T-cell (primary cell): Measurements from ENCODE around the gene TMSB15C. TPM values are rescaled to one million over a fixed set of nuclear protein-coding genes. Genes with fewer than 3 reads are reported as not detected.
"Not testable (repeated sequence)": the region's sequence is repeated elsewhere in the genome, so short reads cannot be mapped to it uniquely, and the experiment has no call there.

Source experiments
- ATAC-seq, 4 experiments: fragments of 200-7000 bp in 3 of 4; fragments of 150-1000 bp in 1 of 4; cut with Tn5 transposase; replicated peaks in 1 of 4; 1 replicate in 3 of 4; 2 replicates in 1 of 4; pipeline ENCODE4 v1.10.0; 2021; ENCODE audit warnings: moderate library complexity in 3 of 4, mild to moderate bottlenecking in 2 of 4, moderate number of reproducible peaks in 1 of 4
- CTCF ChIA-PET, 2 donors: fragments of 300-600 bp; sonication (Branson Sonifier 250); formaldehyde crosslinking; loops; one replicate each; lab custom pipeline; 2022; ENCODE audit warnings: antibody characterized with exemption in 2 of 2; lab: Charles Lee
- POLR2A ChIA-PET, 2 donors: fragments of 300-600 bp; sonication (Branson Sonifier 250); formaldehyde crosslinking; loops; one replicate each; lab custom pipeline; 2022; ENCODE audit warnings: antibody characterized with exemption in 2 of 2; lab: Charles Lee
- DNase-seq, 35 experiments: peaks; one replicate each; pipeline versions ENCODE4 v3.0.0 to v3.0.0-alpha.2; 2013 to 2023
- H3K27ac ChIP-seq: one replicate; pipeline ENCODE4 v1.5.1; 2013; ENCODE audit warnings: low read length
- H3K27me3 ChIP-seq, 2 experiments: replicated peaks in 1 of 2; 1 replicate in 1 of 2; 2 replicates in 1 of 2; pipeline versions ENCODE4 v1.6.1 to v1.7.0; 2013; ENCODE audit warnings: low read length in 1 of 2, mixed read lengths in 1 of 2; ENCODE audit not compliant: control insufficient read depth in 2 of 2, insufficient read depth in 2 of 2; ENCODE audit errors: extremely low read depth in 1 of 2
- H3K36me3 ChIP-seq, 2 donors: 1 replicate in 1 of 2; 2 replicates in 1 of 2; pipeline versions ENCODE4 v1.6.1 to v1.7.0; 2013; ENCODE audit warnings: low read length in 1 of 2; ENCODE audit not compliant: control insufficient read depth in 2 of 2, insufficient read depth in 1 of 2; ENCODE audit errors: extremely low read depth in 1 of 2
- H3K4me1 ChIP-seq, 2 experiments: 1 replicate in 1 of 2; 2 replicates in 1 of 2; pipeline versions ENCODE4 v1.6.1 to v1.7.0; 2013; ENCODE audit warnings: low read length in 2 of 2, mixed read lengths in 1 of 2; ENCODE audit not compliant: insufficient read depth in 2 of 2, control insufficient read depth in 1 of 2; ENCODE audit errors: extremely low read depth in 1 of 2
- H3K4me3 ChIP-seq, 2 donors: 1 replicate in 1 of 2; 2 replicates in 1 of 2; pipeline versions ENCODE4 v1.5.1 to v1.7.0; 2013; ENCODE audit warnings: mild to moderate bottlenecking in 2 of 2, low read length in 1 of 2, moderate library complexity in 1 of 2; ENCODE audit not compliant: control insufficient read depth in 1 of 2; ENCODE audit errors: extremely low read depth in 1 of 2
- H3K9me3 ChIP-seq: 2 replicates; pipeline ENCODE4 v1.7.0; 2013
- H3K27ac Mint-ChIP-seq, 2 donors: one replicate each; pipeline ENCODE4 v1.8.0; 2020 to 2021; ENCODE audit warnings: mild to moderate bottlenecking in 2 of 2, mixed read lengths in 2 of 2
- H3K27me3 Mint-ChIP-seq, 2 donors: one replicate each; pipeline ENCODE4 v1.8.0; 2021 to 2022; ENCODE audit warnings: mixed read lengths in 2 of 2
- H3K36me3 Mint-ChIP-seq: one replicate; pipeline ENCODE4 v1.8.0; 2021; ENCODE audit warnings: mixed read lengths
- H3K4me1 Mint-ChIP-seq, 3 donors: one replicate each; pipeline ENCODE4 v1.8.0; 2020 to 2022; ENCODE audit warnings: mixed read lengths in 3 of 3, mild to moderate bottlenecking in 1 of 3
- H3K4me3 Mint-ChIP-seq, 3 donors: one replicate each; pipeline ENCODE4 v1.8.0; 2020 to 2022; ENCODE audit warnings: mild to moderate bottlenecking in 3 of 3, mixed read lengths in 3 of 3, moderate library complexity in 3 of 3
- H3K9me3 Mint-ChIP-seq, 3 donors: one replicate each; pipeline ENCODE4 v1.8.0; 2020 to 2022; ENCODE audit warnings: mixed read lengths in 3 of 3
- whole genome bisulfite sequencing: methylation state at CpG from one replicate; pipeline ENCODE4 v1.1.5; 2013; ENCODE audit warnings: missing lambda C conversion rate; ENCODE audit not compliant: insufficient coverage; 5-methylcytosine and 5-hydroxymethylcytosine counted together
- total RNA-seq, 35 experiments: library from RNA in 6 of 35; stranded (reverse) in 6 of 35; fragments of 120-200 nt in 1 of 35; gene quantifications; one replicate each; pipeline versions ENCODE4 v1.2.1 to v1.2.4 and lab custom pipeline; 2013 to 2026

The TMSB15C gene
- total RNA-seq, 5 donors from 2014 or later (not counting 1 experiment from before 2014, with no cell fraction given), result 2.1 to 3.5 (median 2.7) TPM

GRCh38 chrX:104062636-104063035, 13.4 kb downstream of the TMSB15C start:
- POLR2A ChIA-PET, H3K9me3 ChIP-seq: not testable (repeated sequence)

GRCh38 chrX:104054956-104055355, 21.1 kb downstream of the TMSB15C start:
- DNase-seq, ATAC-seq, H3K27ac Mint-ChIP-seq, CTCF ChIA-PET, H3K9me3 Mint-ChIP-seq, H3K27me3 Mint-ChIP-seq, H3K9me3 ChIP-seq, H3K4me1 Mint-ChIP-seq, H3K27me3 ChIP-seq, H3K27ac ChIP-seq, H3K4me3 ChIP-seq, POLR2A ChIA-PET, H3K36me3 Mint-ChIP-seq, H3K4me1 ChIP-seq, H3K36me3 ChIP-seq, H3K4me3 Mint-ChIP-seq: not testable (repeated sequence)
- no CpG with 5 or more reads among the region's 13 CpGs for WGBS

More at GRCh38 chrX:104062636-104063035, 13.4 kb downstream of the TMSB15C start:
- WGBS, result no CpG with 5 or more reads among the region's 18 CpGs
- H3K4me1 ChIP-seq, H3K36me3 ChIP-seq, H3K27ac ChIP-seq, H3K36me3 Mint-ChIP-seq, H3K9me3 Mint-ChIP-seq, CTCF ChIA-PET, ATAC-seq, H3K27ac Mint-ChIP-seq, H3K4me3 Mint-ChIP-seq, DNase-seq, H3K4me1 Mint-ChIP-seq, H3K27me3 Mint-ChIP-seq, H3K27me3 ChIP-seq, H3K4me3 ChIP-seq: not testable (repeated sequence)

GRCh38 chrX:104047171-104047570, 28.9 kb downstream of the TMSB15C start:
- H3K4me3 ChIP-seq, result no peak overlapping the region
- Mint-ChIP-seq H3K27ac (no peak overlapping the region), H3K27me3 (peaks cover 7 to 34% of the 10 kb centered on the region in 2 donors), H3K36me3 (no peaks in the 10 kb centered on the region), H3K4me3 (no peak overlapping the region), H3K9me3 (no peaks in the 10 kb centered on the region), H3K4me1 (no peaks in the 10 kb centered on the region)
- WGBS, result 88% methylated on average over 8 of the region's 13 CpGs
- H3K4me1 ChIP-seq, result no peaks in the 10 kb centered on the region
- POLR2A ChIA-PET, result no interaction called here
- no peaks in the 10 kb centered on the region for H3K9me3 ChIP-seq
- no peak overlapping the region for H3K27ac ChIP-seq
- no peaks in the 10 kb centered on the region for H3K36me3 ChIP-seq
- DNase-seq (no peak), ATAC-seq (no peak)
- CTCF ChIA-PET, result no interaction called here
- no peaks in the 10 kb centered on the region for H3K27me3 ChIP-seq

GRCh38 chrX:104045642-104046041, 30.4 kb downstream of the TMSB15C start:
- WGBS, result 80% methylated on average over 3 of the region's 5 CpGs
- DNase-seq (no peak), ATAC-seq (no peak)
- H3K27me3 ChIP-seq, result no peaks in the 10 kb centered on the region
- H3K9me3 Mint-ChIP-seq, result no peaks in the 10 kb centered on the region
- no peaks in the 10 kb centered on the region for H3K36me3 Mint-ChIP-seq
- H3K4me1 ChIP-seq, result no peaks in the 10 kb centered on the region
- H3K4me3 ChIP-seq, result no peak overlapping the region
- H3K27me3 Mint-ChIP-seq, result peaks cover 10 to 43% of the 10 kb centered on the region in 2 donors
- no peak overlapping the region for H3K27ac Mint-ChIP-seq
- H3K27ac ChIP-seq, result no peak overlapping the region
- H3K9me3 ChIP-seq, result no peaks in the 10 kb centered on the region
- POLR2A ChIA-PET, result no interaction called here
- no peak overlapping the region for H3K4me3 Mint-ChIP-seq
- no peaks in the 10 kb centered on the region for H3K36me3 ChIP-seq
- CTCF ChIA-PET, result no interaction called here
- no peaks in the 10 kb centered on the region for H3K4me1 Mint-ChIP-seq

GRCh38 chrX:104041003-104041402, 35.0 kb downstream of the TMSB15C start:
- WGBS, result no CpG with 5 or more reads among the region's 4 CpGs
- ChIA-PET POLR2A (no interaction called here), CTCF (no interaction called here)
- DNase-seq (no peak), ATAC-seq (no peak)
- no peaks in the 10 kb centered on the region for H3K9me3 Mint-ChIP-seq
- Histone ChIP-seq H3K27ac (no peak overlapping the region), H3K4me1 (no peaks in the 10 kb centered on the region), H3K4me3 (no peak overlapping the region), H3K36me3 (no peaks in the 10 kb centered on the region), H3K9me3 (no peaks in the 10 kb centered on the region), H3K27me3 (peaks cover 0 to 2% of the 10 kb centered on the region in 2 experiments)
- H3K4me3 Mint-ChIP-seq, result no peak overlapping the region
- H3K4me1 Mint-ChIP-seq, result no peaks in the 10 kb centered on the region
- H3K36me3 Mint-ChIP-seq, result no peaks in the 10 kb centered on the region
- H3K27me3 Mint-ChIP-seq, result peaks cover 12 to 52% of the 10 kb centered on the region in 2 donors
- no peak overlapping the region for H3K27ac Mint-ChIP-seq

- Histone ChIP-seq H3K4me3 (no peak within 1 kb of the TSS), H3K36me3 (no peaks in the 10 kb centered on the region), H3K27ac (no peak within 1 kb of the TSS), H3K4me1 (no peaks in the 10 kb centered on the region), H3K9me3 (no peaks in the 10 kb centered on the region), H3K27me3 (peaks cover 0 to 2% of the 10 kb centered on the region in 2 experiments)
- ATAC-seq (no peak), DNase-seq (no peak)
- no peaks in the 10 kb centered on the region for H3K36me3 Mint-ChIP-seq
- CTCF ChIA-PET, result no interaction called here
- H3K27me3 Mint-ChIP-seq, result peaks cover 15 to 52% of the 10 kb centered on the region in 2 donors
- POLR2A ChIA-PET, result no interaction called here
- no peak within 1 kb of the TSS for H3K27ac Mint-ChIP-seq
- no peaks in the 10 kb centered on the region for H3K4me1 Mint-ChIP-seq
- 84% methylated on average over 18 of the region's 39 CpGs for WGBS
- no peak within 1 kb of the TSS for H3K4me3 Mint-ChIP-seq
- H3K9me3 Mint-ChIP-seq, result no peaks in the 10 kb centered on the region
Observed at GRCh38 chrX:104039689-104040505, 36.1 kb downstream of the TMSB15C start, which contains the start of gene H2BW2. Gene H2BW2 (plus strand): TSS chrX:104039956. CDS start chrX:104039995, 39 bp downstream.
